ENCODE results near the gene CD55. TPM values are rescaled to one million over a fixed set of nuclear protein-coding genes. Genes with fewer than 3 reads are reported as not detected.

CD55 gene
- total RNA-seq, 2 experiments from 2014 or later, result 40.4 to 42.3 TPM

DNA sequence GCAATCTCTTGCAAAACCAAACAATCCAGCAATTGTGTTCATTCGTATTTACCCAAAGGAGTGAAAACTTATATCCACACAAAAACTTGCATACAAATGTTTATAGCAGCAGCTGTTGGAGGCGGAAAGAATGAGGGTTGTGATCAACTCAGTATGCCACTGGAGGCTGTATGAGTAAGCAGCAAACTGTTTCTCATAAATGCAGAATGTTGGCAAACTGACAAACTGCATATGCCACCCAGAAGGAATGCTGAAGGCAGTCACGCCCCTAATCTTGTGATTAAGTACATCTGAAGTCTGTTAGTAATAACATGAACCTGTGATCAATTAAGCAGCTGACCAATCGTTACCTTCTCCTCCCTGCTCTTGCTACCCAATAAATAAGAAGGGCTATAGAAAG, 72.1 kb downstream of the CD55 start:
- Mint-ChIP-seq H3K27me3 (peaks cover 6% of the 10 kb centered on the region), H3K36me3 (no peaks in the 10 kb centered on the region), H3K4me1 (ENCODE audit: low read depth) (peaks cover 7% of the 10 kb centered on the region), H3K27ac (no peak overlapping the region), H3K9me3 (no peaks in the 10 kb centered on the region), H3K4me3 (no peak overlapping the region)
- no peak for DNase-seq
- ChIA-PET CTCF (interaction anchor here (1.3 kb wide), 1 partner anchor 12 kb away, joined by 3 read pairs; no protein-coding TSS in a partner anchor), POLR2A (no interaction called here)
- intact Hi-C loops (cut with micrococcal nuclease), result no loop called here

GRCh38 chr1:207396168-207396746, 74.8 kb downstream of the CD55 start:
- peaks cover 6% of the 10 kb centered on the region for H3K27me3 Mint-ChIP-seq
- no peaks in the 10 kb centered on the region for H3K36me3 Mint-ChIP-seq
- H3K4me3 Mint-ChIP-seq, result no peak overlapping the region
- ChIA-PET CTCF (interaction anchor here (0.9 kb wide), 1 partner anchor 312 kb away, joined by 4 read pairs; no protein-coding TSS in a partner anchor), POLR2A (no interaction called here)
- H3K4me1 Mint-ChIP-seq (ENCODE audit: low read depth), result no peaks in the 10 kb centered on the region
- H3K9me3 Mint-ChIP-seq, result peaks cover 6% of the 10 kb centered on the region
- no peak overlapping the region for H3K27ac Mint-ChIP-seq
- intact Hi-C loops (cut with micrococcal nuclease), result no loop called here
- DNase-seq, result no peak

DNA sequence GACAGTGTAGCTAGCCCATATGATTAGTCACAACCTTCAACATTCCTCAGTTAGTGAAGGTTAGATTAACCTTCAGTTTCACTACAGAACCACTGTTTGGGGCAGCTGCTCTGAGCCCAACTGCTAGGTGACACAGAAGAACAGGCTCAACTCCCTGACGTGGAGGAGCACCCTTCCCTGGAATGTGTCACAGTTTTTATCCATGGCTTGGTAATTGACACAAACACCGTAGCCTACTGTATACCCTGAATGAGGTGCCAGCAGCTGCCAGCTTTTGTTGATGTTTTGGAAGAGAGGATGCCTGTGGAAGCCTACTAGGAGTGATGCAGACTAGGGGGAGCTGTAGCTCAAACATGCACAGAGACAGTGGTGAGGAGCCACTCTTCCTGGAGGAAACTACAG, 76.0 kb downstream of the CD55 start:
- intact Hi-C loops (cut with micrococcal nuclease), result no loop called here
- H3K27me3 Mint-ChIP-seq, result no peaks in the 10 kb centered on the region
- H3K4me3 Mint-ChIP-seq, result no peak overlapping the region
- no peak overlapping the region for H3K27ac Mint-ChIP-seq
- no peak for DNase-seq
- H3K4me1 Mint-ChIP-seq (ENCODE audit: low read depth), result no peaks in the 10 kb centered on the region
- peaks cover 6% of the 10 kb centered on the region for H3K9me3 Mint-ChIP-seq
- no peaks in the 10 kb centered on the region for H3K36me3 Mint-ChIP-seq
- ChIA-PET POLR2A (no interaction called here), CTCF (interaction anchor here (0.8 kb wide), 1 partner anchor 76 kb away, joined by 3 read pairs; the partner anchor contains the start of gene CD55)

DNA sequence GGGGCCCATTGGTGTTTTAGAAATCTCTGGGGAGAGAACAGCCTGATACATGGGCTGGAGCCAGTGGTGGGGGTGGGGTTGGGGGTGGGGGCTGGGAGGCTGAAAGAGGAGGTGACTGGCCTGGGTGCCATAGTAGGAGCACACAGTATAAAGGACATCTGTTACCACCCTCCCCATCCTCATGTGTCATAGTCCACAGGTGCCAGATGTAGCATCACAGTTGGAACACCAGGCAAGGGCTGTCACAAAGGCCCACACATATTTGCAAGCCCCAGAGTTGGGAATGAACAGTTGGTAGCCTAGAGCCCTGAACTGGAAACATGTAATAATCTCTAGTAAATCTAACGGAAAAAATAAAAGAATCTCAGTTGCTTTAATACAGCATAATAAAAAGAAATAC, 77.5 kb downstream of the CD55 start:
- Mint-ChIP-seq H3K4me3 (no peak overlapping the region), H3K4me1 (ENCODE audit: low read depth) (no peaks in the 10 kb centered on the region), H3K27me3 (no peaks in the 10 kb centered on the region), H3K36me3 (no peaks in the 10 kb centered on the region), H3K27ac (no peak overlapping the region), H3K9me3 (peaks cover 6% of the 10 kb centered on the region)
- intact Hi-C loops (cut with micrococcal nuclease), result no loop called here
- ChIA-PET CTCF (no interaction called here), POLR2A (no interaction called here)
- no peak for DNase-seq

DNA sequence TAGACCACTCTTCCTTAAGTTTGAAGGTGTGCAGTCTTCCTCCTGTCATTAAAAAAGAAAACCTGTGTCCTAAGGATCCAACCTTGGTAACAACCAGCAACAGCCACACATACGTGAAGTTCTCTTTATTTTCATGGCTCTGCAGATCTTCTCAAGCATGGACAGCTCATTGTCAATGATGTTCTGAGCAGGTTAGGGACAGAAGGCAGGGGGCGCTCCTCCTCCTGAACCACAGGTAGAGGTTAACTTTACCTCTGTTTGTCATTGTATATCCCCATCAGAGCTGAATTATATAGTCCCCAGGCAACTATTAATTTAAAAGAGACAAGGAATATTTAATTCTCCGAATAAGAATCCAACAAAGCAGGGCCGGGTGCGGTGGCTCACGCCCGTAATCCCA, 80.1 kb downstream of the CD55 start:
- no peak overlapping the region for H3K4me3 Mint-ChIP-seq
- ChIA-PET POLR2A (no interaction called here), CTCF (interaction anchor here (0.6 to 2.3 kb wide), 5 partner anchors 14 to 397 kb away, joined by 3 to 10 read pairs (median 4); no protein-coding TSS in a partner anchor)

DNA sequence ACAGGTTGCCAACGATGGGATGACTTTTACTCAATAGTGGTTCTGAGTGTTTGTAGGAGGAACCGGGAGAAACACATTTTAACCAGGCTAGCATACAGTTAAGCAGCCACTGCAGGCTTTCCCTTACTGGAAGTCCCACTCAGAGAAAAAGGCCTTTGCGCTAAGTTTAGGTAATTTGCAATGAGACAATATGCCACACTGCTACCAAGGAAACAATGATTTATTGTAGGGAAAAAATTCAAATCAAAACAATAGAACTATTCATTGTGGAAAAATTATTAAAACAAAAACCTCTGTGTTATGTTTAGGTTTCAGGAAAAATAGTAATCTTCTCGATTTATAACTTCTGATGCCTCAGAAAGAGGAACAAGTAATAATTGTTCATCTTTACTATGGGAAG, 81.3 kb downstream of the CD55 start:
- intact Hi-C loops (cut with micrococcal nuclease), result no loop called here
- H3K27me3 Mint-ChIP-seq, result peaks cover 5% of the 10 kb centered on the region
- ChIA-PET POLR2A (no interaction called here), CTCF (interaction anchor here (1.4 kb wide), 1 partner anchor 97 kb away, joined by 8 read pairs; no protein-coding TSS in a partner anchor)
- H3K4me3 Mint-ChIP-seq, result no peak overlapping the region
- peaks cover 4% of the 10 kb centered on the region for H3K4me1 Mint-ChIP-seq (ENCODE audit: low read depth)
- DNase-seq, result no peak
- H3K36me3 Mint-ChIP-seq, result no peaks in the 10 kb centered on the region
- no peak overlapping the region for H3K27ac Mint-ChIP-seq
- peaks cover 6% of the 10 kb centered on the region for H3K9me3 Mint-ChIP-seq

More for the DNA sequence above, 80.1 kb downstream of the CD55 start:
- no peaks in the 10 kb centered on the region for H3K4me1 Mint-ChIP-seq (ENCODE audit: low read depth)
- H3K36me3 Mint-ChIP-seq, result no peaks in the 10 kb centered on the region
- H3K9me3 Mint-ChIP-seq, result peaks cover 6% of the 10 kb centered on the region
- intact Hi-C loops (cut with micrococcal nuclease), result no loop called here
- no peak overlapping the region for H3K27ac Mint-ChIP-seq
- H3K27me3 Mint-ChIP-seq, result peaks cover 3% of the 10 kb centered on the region
- DNase-seq, result no peak

- no peak overlapping the region for H3K4me3 Mint-ChIP-seq
- no peak for DNase-seq
- ChIA-PET CTCF (interaction anchor here (0.6 to 5.4 kb wide), 44 partner anchors 9 to 707 kb away, joined by 3 to 62 read pairs (median 4); partner anchors contain the start of genes C4BPA and CD55), POLR2A (interaction anchor here (0.6 to 0.8 kb wide), 3 partner anchors 19 to 611 kb away, joined by 3 to 5 read pairs (median 4); no protein-coding TSS in a partner anchor)
- H3K9me3 Mint-ChIP-seq, result peaks cover 6% of the 10 kb centered on the region
- intact Hi-C loops (cut with micrococcal nuclease), result loop anchor here (1.0 to 5.0 kb wide), 7 partner anchors 15 to 355 kb away; partner anchors contain the start of gene CD55
- H3K36me3 Mint-ChIP-seq, result no peaks in the 10 kb centered on the region
- peaks cover 13% of the 10 kb centered on the region for H3K4me1 Mint-ChIP-seq (ENCODE audit: low read depth)
- H3K27me3 Mint-ChIP-seq, result peaks cover 5% of the 10 kb centered on the region
- H3K27ac Mint-ChIP-seq, result no peak overlapping the region
Measured at GRCh38 chr1:207404849-207405525, 83.5 kb downstream of the CD55 start.

DNA sequence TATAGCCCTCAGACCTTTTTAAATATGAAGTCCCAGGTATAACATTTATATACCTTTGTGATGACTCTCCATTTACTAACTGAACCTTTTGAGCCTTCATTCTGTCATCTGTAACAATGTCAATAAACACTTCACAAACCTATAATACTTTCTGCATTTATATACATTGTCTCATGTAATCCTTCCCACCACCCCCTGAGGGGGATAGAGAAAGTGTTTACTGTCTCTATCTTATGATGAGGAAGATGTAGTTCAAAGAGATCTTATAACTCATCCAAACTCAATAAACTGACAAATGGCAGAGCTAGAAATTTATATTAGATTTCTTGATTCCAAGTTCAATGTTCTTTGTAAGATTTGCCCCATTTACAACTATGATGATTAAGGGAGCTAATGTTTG, 84.3 kb downstream of the CD55 start:
- intact Hi-C loops (cut with micrococcal nuclease), result loop anchor here (1.0 to 5.0 kb wide), 7 partner anchors 16 to 356 kb away; partner anchors contain the start of gene CD55
- POLR2A ChIA-PET, result no interaction called here

GRCh38 chr1:207407655-207408260, 86.3 kb downstream of the CD55 start:
- H3K4me3 Mint-ChIP-seq, result no peak overlapping the region
- no peaks in the 10 kb centered on the region for H3K9me3 Mint-ChIP-seq
- CTCF ChIA-PET, result interaction anchor here (0.6 to 5.4 kb wide), 4 partner anchors 91 to 425 kb away, joined by 3 to 30 read pairs (median 4); no protein-coding TSS in a partner anchor
- peaks cover 5% of the 10 kb centered on the region for H3K27me3 Mint-ChIP-seq
- H3K36me3 Mint-ChIP-seq, result no peaks in the 10 kb centered on the region
- POLR2A ChIA-PET, result interaction anchor here (1.2 to 1.6 kb wide), 2 partner anchors 71 to 86 kb away, joined by 4 read pairs; partner anchors contain the start of gene CD55
- no peak for DNase-seq
- peaks cover 26% of the 10 kb centered on the region for H3K4me1 Mint-ChIP-seq (ENCODE audit: low read depth)
- H3K27ac Mint-ChIP-seq, result peak overlapping the region; percentile 33
- intact Hi-C loops (cut with micrococcal nuclease), result loop anchor here (1.0 to 5.0 kb wide), 2 partner anchors 93 to 235 kb away; no protein-coding TSS in a partner anchor

More for the DNA sequence above, 84.3 kb downstream of the CD55 start:
- peaks cover 5% of the 10 kb centered on the region for H3K27me3 Mint-ChIP-seq
- no peak for DNase-seq
- H3K36me3 Mint-ChIP-seq, result no peaks in the 10 kb centered on the region
- peaks cover 4% of the 10 kb centered on the region for H3K9me3 Mint-ChIP-seq
- H3K4me1 Mint-ChIP-seq (ENCODE audit: low read depth), result peaks cover 13% of the 10 kb centered on the region
- CTCF ChIA-PET, result interaction anchor here (0.6 to 5.4 kb wide), 22 partner anchors 10 to 423 kb away, joined by 3 to 62 read pairs (median 5); partner anchors contain the start of genes C4BPA and CD55
- H3K27ac Mint-ChIP-seq, result no peak overlapping the region
- no peak overlapping the region for H3K4me3 Mint-ChIP-seq

Other genes with a start within 250 kb of the CD55 start
- under 1 TPM; 0.24 to 0.39 TPM for gene C4BPB, start 232.8 kb upstream of the CD55 start, total RNA-seq
- gene C4BPA, start 217.4 kb upstream of the CD55 start, total RNA-seq, result not detected
- under 1 TPM in 1 of 2 experiments, not detected in 1; 0.10 TPM for gene CR2, start 132.7 kb downstream of the CD55 start, total RNA-seq
- gene CR1, start 174.5 kb downstream of the CD55 start, total RNA-seq, result not detected

All from activated CD4-positive, alpha-beta memory T cell treated with anti-CD3 and anti-CD28 coated beads for 36 hours (primary cell).